ENCODE measurements around the gene SYT1. TPM values are rescaled to one million over a fixed set of nuclear protein-coding genes. Genes with fewer than 3 reads are reported as not detected.

The SYT1 gene
- total and polyA plus RNA-seq, 4 donors: 0.53 to 0.84 (median 0.64) TPM

DNA sequence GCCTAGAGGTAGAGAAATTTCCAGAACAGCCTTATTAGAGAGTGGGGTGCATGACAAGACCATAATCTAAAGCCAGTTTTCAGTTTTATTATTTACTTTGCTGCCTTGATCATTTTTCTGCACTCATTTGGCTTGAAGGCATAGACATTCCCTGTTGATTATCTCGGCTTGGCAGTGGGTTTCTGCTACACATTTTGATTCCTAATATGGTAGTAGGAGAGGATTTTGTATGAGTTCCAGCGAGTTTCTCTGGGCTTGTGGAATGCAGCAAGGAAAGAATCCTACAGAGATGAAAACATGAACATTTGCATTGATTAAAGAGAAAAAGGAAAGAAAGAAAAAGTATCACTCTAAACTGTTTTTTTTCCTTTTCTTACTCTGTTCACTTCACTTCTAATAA lies 545.0 kb downstream of the SYT1 start:
- no peak for DNase-seq (ENCODE audit: low spot score)
- WGBS: 72% methylated on average over 2 of the region's 2 CpGs
- no peak overlapping the region for H3K9ac ChIP-seq (ENCODE audit: low read depth in 1 of 2, low read length in 2 of 2)
- no peak overlapping the region for H3K4me3 ChIP-seq (ENCODE audit: low read depth in 1 of 3, low read length in 3 of 3)
- no peak overlapping the region for H3K27ac ChIP-seq (ENCODE audit: low read depth in 1 of 2, low read length in 2 of 2)
- no peaks in the 10 kb centered on the region for H3K9me3 ChIP-seq (ENCODE audit: control insufficient read depth in 4 of 4, low read length in 3 of 4)
- H3K4me1 ChIP-seq (ENCODE audit: control insufficient read depth in 4 of 4, insufficient read depth in 4 of 4, low read length in 3 of 4): no peaks in the 10 kb centered on the region
- no peaks in the 10 kb centered on the region for H3K36me3 ChIP-seq (ENCODE audit: control insufficient read depth in 4 of 4, insufficient read depth in 3 of 4, low read depth in 1 of 4, low read length in 3 of 4)
- H3K27me3 ChIP-seq (ENCODE audit: control insufficient read depth in 4 of 4, insufficient read depth in 4 of 4, low read length in 3 of 4): no peaks in the 10 kb centered on the region
- no peak for TF ChIP-seq FOXA2 (IDR thresholded peaks at IDR 0.05)
- TF ChIP-seq, protein P1, sequence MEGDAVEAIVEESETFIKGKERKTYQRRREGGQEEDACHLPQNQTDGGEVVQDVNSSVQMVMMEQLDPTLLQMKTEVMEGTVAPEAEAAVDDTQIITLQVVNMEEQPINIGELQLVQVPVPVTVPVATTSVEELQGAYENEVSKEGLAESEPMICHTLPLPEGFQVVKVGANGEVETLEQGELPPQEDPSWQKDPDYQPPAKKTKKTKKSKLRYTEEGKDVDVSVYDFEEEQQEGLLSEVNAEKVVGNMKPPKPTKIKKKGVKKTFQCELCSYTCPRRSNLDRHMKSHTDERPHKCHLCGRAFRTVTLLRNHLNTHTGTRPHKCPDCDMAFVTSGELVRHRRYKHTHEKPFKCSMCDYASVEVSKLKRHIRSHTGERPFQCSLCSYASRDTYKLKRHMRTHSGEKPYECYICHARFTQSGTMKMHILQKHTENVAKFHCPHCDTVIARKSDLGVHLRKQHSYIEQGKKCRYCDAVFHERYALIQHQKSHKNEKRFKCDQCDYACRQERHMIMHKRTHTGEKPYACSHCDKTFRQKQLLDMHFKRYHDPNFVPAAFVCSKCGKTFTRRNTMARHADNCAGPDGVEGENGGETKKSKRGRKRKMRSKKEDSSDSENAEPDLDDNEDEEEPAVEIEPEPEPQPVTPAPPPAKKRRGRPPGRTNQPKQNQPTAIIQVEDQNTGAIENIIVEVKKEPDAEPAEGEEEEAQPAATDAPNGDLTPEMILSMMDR (IDR thresholded peaks at IDR 0.05; ENCODE audit: low read depth, low read length, missing input control): no peak
- TF ChIP-seq, protein P2, sequence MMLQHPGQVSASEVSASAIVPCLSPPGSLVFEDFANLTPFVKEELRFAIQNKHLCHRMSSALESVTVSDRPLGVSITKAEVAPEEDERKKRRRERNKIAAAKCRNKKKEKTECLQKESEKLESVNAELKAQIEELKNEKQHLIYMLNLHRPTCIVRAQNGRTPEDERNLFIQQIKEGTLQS (IDR thresholded peaks at IDR 0.05): no peak
- TF ChIP-seq EGR1 (IDR thresholded peaks at IDR 0.05; ENCODE audit: low read depth in 2 of 2): no peak
- no peak for TF ChIP-seq GABPA (IDR thresholded peaks at IDR 0.05 in 1 of 2, conservative IDR thresholded peaks at IDR 0.05 in 1 of 2)
- no peak for TF ChIP-seq RXRA (IDR thresholded peaks at IDR 0.05)
- TF ChIP-seq RAD21 (IDR thresholded peaks at IDR 0.05): no peak
- TF ChIP-seq NR2F2 (IDR thresholded peaks at IDR 0.05): no peak
- no peak for TF ChIP-seq FOXA1 (IDR thresholded peaks at IDR 0.05)
- TF ChIP-seq, protein P3, sequence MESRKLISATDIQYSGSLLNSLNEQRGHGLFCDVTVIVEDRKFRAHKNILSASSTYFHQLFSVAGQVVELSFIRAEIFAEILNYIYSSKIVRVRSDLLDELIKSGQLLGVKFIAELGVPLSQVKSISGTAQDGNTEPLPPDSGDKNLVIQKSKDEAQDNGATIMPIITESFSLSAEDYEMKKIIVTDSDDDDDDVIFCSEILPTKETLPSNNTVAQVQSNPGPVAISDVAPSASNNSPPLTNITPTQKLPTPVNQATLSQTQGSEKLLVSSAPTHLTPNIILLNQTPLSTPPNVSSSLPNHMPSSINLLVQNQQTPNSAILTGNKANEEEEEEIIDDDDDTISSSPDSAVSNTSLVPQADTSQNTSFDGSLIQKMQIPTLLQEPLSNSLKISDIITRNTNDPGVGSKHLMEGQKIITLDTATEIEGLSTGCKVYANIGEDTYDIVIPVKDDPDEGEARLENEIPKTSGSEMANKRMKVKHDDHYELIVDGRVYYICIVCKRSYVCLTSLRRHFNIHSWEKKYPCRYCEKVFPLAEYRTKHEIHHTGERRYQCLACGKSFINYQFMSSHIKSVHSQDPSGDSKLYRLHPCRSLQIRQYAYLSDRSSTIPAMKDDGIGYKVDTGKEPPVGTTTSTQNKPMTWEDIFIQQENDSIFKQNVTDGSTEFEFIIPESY (IDR thresholded peaks at IDR 0.05): no peak
- TF ChIP-seq YY1 (IDR thresholded peaks at IDR 0.05): no peak
- TF ChIP-seq, protein P4, sequence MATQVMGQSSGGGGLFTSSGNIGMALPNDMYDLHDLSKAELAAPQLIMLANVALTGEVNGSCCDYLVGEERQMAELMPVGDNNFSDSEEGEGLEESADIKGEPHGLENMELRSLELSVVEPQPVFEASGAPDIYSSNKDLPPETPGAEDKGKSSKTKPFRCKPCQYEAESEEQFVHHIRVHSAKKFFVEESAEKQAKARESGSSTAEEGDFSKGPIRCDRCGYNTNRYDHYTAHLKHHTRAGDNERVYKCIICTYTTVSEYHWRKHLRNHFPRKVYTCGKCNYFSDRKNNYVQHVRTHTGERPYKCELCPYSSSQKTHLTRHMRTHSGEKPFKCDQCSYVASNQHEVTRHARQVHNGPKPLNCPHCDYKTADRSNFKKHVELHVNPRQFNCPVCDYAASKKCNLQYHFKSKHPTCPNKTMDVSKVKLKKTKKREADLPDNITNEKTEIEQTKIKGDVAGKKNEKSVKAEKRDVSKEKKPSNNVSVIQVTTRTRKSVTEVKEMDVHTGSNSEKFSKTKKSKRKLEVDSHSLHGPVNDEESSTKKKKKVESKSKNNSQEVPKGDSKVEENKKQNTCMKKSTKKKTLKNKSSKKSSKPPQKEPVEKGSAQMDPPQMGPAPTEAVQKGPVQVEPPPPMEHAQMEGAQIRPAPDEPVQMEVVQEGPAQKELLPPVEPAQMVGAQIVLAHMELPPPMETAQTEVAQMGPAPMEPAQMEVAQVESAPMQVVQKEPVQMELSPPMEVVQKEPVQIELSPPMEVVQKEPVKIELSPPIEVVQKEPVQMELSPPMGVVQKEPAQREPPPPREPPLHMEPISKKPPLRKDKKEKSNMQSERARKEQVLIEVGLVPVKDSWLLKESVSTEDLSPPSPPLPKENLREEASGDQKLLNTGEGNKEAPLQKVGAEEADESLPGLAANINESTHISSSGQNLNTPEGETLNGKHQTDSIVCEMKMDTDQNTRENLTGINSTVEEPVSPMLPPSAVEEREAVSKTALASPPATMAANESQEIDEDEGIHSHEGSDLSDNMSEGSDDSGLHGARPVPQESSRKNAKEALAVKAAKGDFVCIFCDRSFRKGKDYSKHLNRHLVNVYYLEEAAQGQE (IDR thresholded peaks at IDR 0.05): no peak

DNA sequence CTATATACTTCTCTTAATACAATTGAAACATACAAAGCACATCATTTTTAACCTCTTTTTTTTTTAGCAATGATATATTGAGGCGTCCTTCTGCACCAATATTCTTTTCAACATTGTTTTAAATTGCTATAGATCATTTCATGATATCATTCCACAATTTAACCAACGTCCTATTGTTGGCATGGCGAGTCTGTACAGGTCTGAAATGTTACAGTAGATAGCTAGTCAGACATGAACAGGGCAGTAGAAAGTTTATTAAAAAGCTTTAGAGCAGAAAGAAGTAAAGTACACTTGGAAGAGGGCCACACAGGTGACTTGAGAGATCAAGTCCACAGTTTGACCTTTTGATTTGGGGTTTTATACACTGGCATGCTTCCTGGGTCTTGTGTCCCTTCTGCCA lies 547.2 kb downstream of the SYT1 start:
- Histone ChIP-seq H3K9me3 (ENCODE audit: control insufficient read depth in 4 of 4, low read length in 3 of 4) (no peaks in the 10 kb centered on the region), H3K36me3 (ENCODE audit: control insufficient read depth in 4 of 4, insufficient read depth in 3 of 4, low read depth in 1 of 4, low read length in 3 of 4) (no peaks in the 10 kb centered on the region), H3K4me1 (ENCODE audit: control insufficient read depth in 4 of 4, insufficient read depth in 4 of 4, low read length in 3 of 4) (no peaks in the 10 kb centered on the region), H3K9ac (ENCODE audit: low read depth in 1 of 2, low read length in 2 of 2) (no peak overlapping the region), H3K4me3 (ENCODE audit: low read depth in 1 of 3, low read length in 3 of 3) (no peak overlapping the region), H3K27me3 (ENCODE audit: control insufficient read depth in 4 of 4, insufficient read depth in 4 of 4, low read length in 3 of 4) (no peaks in the 10 kb centered on the region), H3K27ac (ENCODE audit: low read depth in 1 of 2, low read length in 2 of 2) (no peak overlapping the region)
- WGBS: 79% methylated on average over 3 of the region's 3 CpGs
- DNase-seq (ENCODE audit: low spot score): no peak
- no peak for TF ChIP-seq SP1 (IDR thresholded peaks at IDR 0.05)
- TF ChIP-seq, protein P3 (IDR thresholded peaks at IDR 0.05): no peak
- TF ChIP-seq, protein P1 (IDR thresholded peaks at IDR 0.05; ENCODE audit: low read depth, low read length, missing input control): no peak
- TF ChIP-seq, protein P4 (IDR thresholded peaks at IDR 0.05): no peak
- no peak for TF ChIP-seq YY1 (IDR thresholded peaks at IDR 0.05)
- no peak for TF ChIP-seq FOXA1 (IDR thresholded peaks at IDR 0.05)
- no peak for TF ChIP-seq GABPA (IDR thresholded peaks at IDR 0.05 in 1 of 2, conservative IDR thresholded peaks at IDR 0.05 in 1 of 2)
- TF ChIP-seq RAD21 (IDR thresholded peaks at IDR 0.05): no peak
- TF ChIP-seq JUND (IDR thresholded peaks at IDR 0.05): no peak
- no peak for TF ChIP-seq EGR1 (IDR thresholded peaks at IDR 0.05; ENCODE audit: low read depth in 2 of 2)
- TF ChIP-seq HNF4G (IDR thresholded peaks at IDR 0.05): no peak

All from liver (tissue), 9 donors.